NB4 (cell line): Measurements from ENCODE around the gene NRP1.

ENCODE experiments used
- MYC ChIP-seq: IDR thresholded peaks from 2 replicates; pipeline ENCODE4 v1.6.1; 2011; ENCODE audit warnings: low read depth, low read length
- POLR2A ChIP-seq: IDR thresholded peaks from 2 replicates; pipeline ENCODE4 v1.6.1; 2011; ENCODE audit warnings: mild to moderate bottlenecking; ENCODE audit not compliant: insufficient read length; ENCODE audit errors: extremely low read depth
- TF ChIP-seq, protein P1 (sequence below): IDR thresholded peaks from one replicate; pipeline ENCODE4 v1.5.1; 2012; ENCODE audit warnings: low read depth, low read length
- TF ChIP-seq, protein P2 (sequence below): IDR thresholded peaks from 2 replicates; pipeline ENCODE4 v1.6.1; 2011; ENCODE audit warnings: low read depth, low read length

GRCh38 chr10:33160151-33160550 lies 174.3 kb downstream of the NRP1 start:
- TF ChIP-seq POLR2A (no peak), MYC (no peak)
- TF ChIP-seq, protein P1, sequence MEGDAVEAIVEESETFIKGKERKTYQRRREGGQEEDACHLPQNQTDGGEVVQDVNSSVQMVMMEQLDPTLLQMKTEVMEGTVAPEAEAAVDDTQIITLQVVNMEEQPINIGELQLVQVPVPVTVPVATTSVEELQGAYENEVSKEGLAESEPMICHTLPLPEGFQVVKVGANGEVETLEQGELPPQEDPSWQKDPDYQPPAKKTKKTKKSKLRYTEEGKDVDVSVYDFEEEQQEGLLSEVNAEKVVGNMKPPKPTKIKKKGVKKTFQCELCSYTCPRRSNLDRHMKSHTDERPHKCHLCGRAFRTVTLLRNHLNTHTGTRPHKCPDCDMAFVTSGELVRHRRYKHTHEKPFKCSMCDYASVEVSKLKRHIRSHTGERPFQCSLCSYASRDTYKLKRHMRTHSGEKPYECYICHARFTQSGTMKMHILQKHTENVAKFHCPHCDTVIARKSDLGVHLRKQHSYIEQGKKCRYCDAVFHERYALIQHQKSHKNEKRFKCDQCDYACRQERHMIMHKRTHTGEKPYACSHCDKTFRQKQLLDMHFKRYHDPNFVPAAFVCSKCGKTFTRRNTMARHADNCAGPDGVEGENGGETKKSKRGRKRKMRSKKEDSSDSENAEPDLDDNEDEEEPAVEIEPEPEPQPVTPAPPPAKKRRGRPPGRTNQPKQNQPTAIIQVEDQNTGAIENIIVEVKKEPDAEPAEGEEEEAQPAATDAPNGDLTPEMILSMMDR: no peak
- TF ChIP-seq, protein P2, sequence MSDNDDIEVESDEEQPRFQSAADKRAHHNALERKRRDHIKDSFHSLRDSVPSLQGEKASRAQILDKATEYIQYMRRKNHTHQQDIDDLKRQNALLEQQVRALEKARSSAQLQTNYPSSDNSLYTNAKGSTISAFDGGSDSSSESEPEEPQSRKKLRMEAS: no peak
